Measurements from ENCODE around the gene TES. TPM values are rescaled to one million over a fixed set of nuclear protein-coding genes. Genes with fewer than 3 reads are reported as not detected.

The TES gene
- total and polyA plus RNA-seq, 2 of the 8 experiments (the other 6 are each of a cell fraction or from before 2014, with no cell fraction given) = 18.2 to 36.3 TPM

DNA sequence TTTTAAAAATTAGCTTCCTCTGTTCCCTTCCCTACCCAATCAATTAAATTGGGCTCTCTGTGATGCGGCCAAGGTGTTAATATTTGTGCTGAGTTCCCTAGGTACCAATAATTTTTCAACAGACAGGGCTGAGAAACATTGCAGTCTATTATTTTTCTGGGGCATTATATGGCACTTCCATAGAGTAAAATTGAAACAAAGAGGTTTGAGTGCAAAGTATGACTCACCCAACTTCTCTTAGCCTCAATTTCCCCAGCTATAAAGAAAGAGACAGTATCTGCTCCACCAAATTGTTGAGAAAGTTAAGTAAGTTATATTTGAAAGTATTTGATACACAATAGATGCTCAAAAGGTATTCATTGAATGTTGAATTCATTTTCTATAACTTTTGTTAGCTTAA, 74.9 kb downstream of the TES start:
- Histone ChIP-seq H3K27ac (ENCODE audit: low read depth, low read length) (no peak overlapping the region), H3K36me3 (ENCODE audit: control insufficient read depth in 2 of 4, insufficient read depth in 4 of 4, low read length in 3 of 4) (no peaks in the 10 kb centered on the region), H3K14ac (ENCODE audit: insufficient read length) (no peak overlapping the region), H4K8ac (ENCODE audit: extremely low read depth, insufficient read depth, low read length) (no peak overlapping the region), H4K20me1 (replicated peaks in 1 of 2; ENCODE audit: control insufficient read depth in 1 of 2, insufficient read depth in 2 of 2, low read length in 2 of 2) (no peaks in the 10 kb centered on the region), H2BK120ac (replicated peaks; ENCODE audit: low read depth, low read length) (no peak overlapping the region), H3K4me1 (replicated peaks in 1 of 4; ENCODE audit: control insufficient read depth in 3 of 4, insufficient read depth in 4 of 4, low read length in 3 of 4) (no peaks in the 10 kb centered on the region), H3K56ac (replicated peaks; ENCODE audit: insufficient read length, low read depth, low read length) (no peak overlapping the region), H3K23ac (ENCODE audit: insufficient read length) (no peak overlapping the region), H3K4me2 (ENCODE audit: insufficient read depth in 1 of 2, low read depth in 2 of 2, low read length in 2 of 2) (no peak overlapping the region), H3K79me2 (ENCODE audit: control insufficient read depth in 1 of 2, insufficient read depth in 2 of 2, low read length in 2 of 2) (no peaks in the 10 kb centered on the region), H2BK12ac (ENCODE audit: low read depth, low read length) (no peak overlapping the region), H4K5ac (ENCODE audit: insufficient read length, low read depth, low read length) (no peak overlapping the region), H3K18ac (ENCODE audit: extremely low read depth, low read length) (no peak overlapping the region), H3K27me3 (replicated peaks in 1 of 4; ENCODE audit: control insufficient read depth in 3 of 4, extremely low read depth in 1 of 4, insufficient read depth in 3 of 4, low read length in 3 of 4) (no peaks in the 10 kb centered on the region), H3K4me3 (ENCODE audit: extremely low read depth in 1 of 4, insufficient read depth in 2 of 4, low read depth in 3 of 4, low read length in 4 of 4) (no peak overlapping the region), H3K9ac (replicated peaks in 1 of 4; ENCODE audit: extremely low read depth in 1 of 4, low read depth in 3 of 4, low read length in 3 of 4) (no peak overlapping the region), H4K91ac (replicated peaks; ENCODE audit: insufficient read length, low read length) (no peak overlapping the region), H3K23me2 (ENCODE audit: low read depth, low read length) (no peaks in the 10 kb centered on the region), H3K79me1 (ENCODE audit: low read depth, low read length) (no peaks in the 10 kb centered on the region), H2AFZ (ENCODE audit: low read length) (no peak overlapping the region), H3K9me3 (ENCODE audit: insufficient read depth in 2 of 2, low read depth in 1 of 2, low read length in 1 of 2) (no peaks in the 10 kb centered on the region), H2AK5ac (ENCODE audit: low read depth, low read length) (no peak overlapping the region), H3K4ac (replicated peaks; ENCODE audit: insufficient read length, low read depth, low read length) (no peak overlapping the region), H2BK20ac (ENCODE audit: low read length) (no peak overlapping the region), H2BK15ac (ENCODE audit: low read length) (no peak overlapping the region), H2BK5ac (ENCODE audit: low read depth, low read length) (no peak overlapping the region)
- no peak for DNase-seq (ENCODE audit: low read depth in 1 of 2, low spot score in 2 of 2)
- POLR2A ChIA-PET (ENCODE audit: partially characterized antibody) = no interaction called here
- no peak for FAIRE-seq
- no peak for TF ChIP-seq POLR2A (IDR thresholded peaks at IDR 0.05; ENCODE audit: control extremely low read depth in 1 of 2, low read depth in 2 of 2, low read length in 2 of 2)
- TF ChIP-seq BACH1 (IDR thresholded peaks at IDR 0.05; ENCODE audit: low read length) = no peak
- TF ChIP-seq USF2 (IDR thresholded peaks at IDR 0.05; ENCODE audit: low read length) = no peak
- no peak for TF ChIP-seq YY1 (IDR thresholded peaks at IDR 0.05; ENCODE audit: low read depth, low read length)
- no peak for TF ChIP-seq ATF3 (IDR thresholded peaks at IDR 0.05; ENCODE audit: insufficient read depth, low read depth, low read length)
- TF ChIP-seq SP4 (IDR thresholded peaks at IDR 0.05; ENCODE audit: low read length) = no peak
- TF ChIP-seq SP1 (IDR thresholded peaks at IDR 0.05; ENCODE audit: low read depth, low read length) = no peak
- no peak for TF ChIP-seq JUND (IDR thresholded peaks at IDR 0.05; ENCODE audit: low read length)
- TF ChIP-seq SAP30 (IDR thresholded peaks at IDR 0.05; ENCODE audit: insufficient read depth, insufficient replicate concordance, low read length) = no peak
- no peak for TF ChIP-seq TCF12 (IDR thresholded peaks at IDR 0.05; ENCODE audit: low read depth, low read length)
- TF ChIP-seq SIRT6 (IDR thresholded peaks at IDR 0.05; ENCODE audit: low read length) = no peak
- TF ChIP-seq HDAC6 (IDR thresholded peaks at IDR 0.05; ENCODE audit: low read depth, low read length) = no peak
- TF ChIP-seq KDM4A (IDR thresholded peaks at IDR 0.05; ENCODE audit: low read depth, low read length, severe bottlenecking) = no peak
- TF ChIP-seq EZH2 (IDR thresholded peaks at IDR 0.05; ENCODE audit: low read depth, low read length, severe bottlenecking) = no peak
- TF ChIP-seq TEAD4 (IDR thresholded peaks at IDR 0.05; ENCODE audit: low read depth, low read length) = no peak
- CTCF ChIA-PET (ENCODE audit: partially characterized antibody) = interaction anchor here (1.0 to 2.3 kb wide), 3 partner anchors 21 to 307 kb away, joined by 4 to 6 read pairs (median 4); no protein-coding TSS in a partner anchor
- 88% methylated on average over 1 of the region's 1 CpG; no CpG with 5 or more reads in 1 of the 2 experiments for WGBS, 2 experiments (ENCODE audit: extremely low coverage in 1 of 2, insufficient coverage in 1 of 2, insufficient read length in 1 of 2, insufficient replicate concordance in 2 of 2, low coverage in 1 of 2, low lambda C conversion rate in 2 of 2, missing lambda C conversion rate in 1 of 2)
